Measurements from ENCODE around the gene ST7.

Gene ST7

GRCh38 chr7:117001283-117001682, 48.0 kb downstream of the ST7 start:
- no peak overlapping the region for H3K27ac ChIP-seq
- no peak for TF ChIP-seq ZFX (IDR thresholded peaks at IDR 0.05; ENCODE audit: borderline replicate concordance)
- TF ChIP-seq CTCF (IDR thresholded peaks at IDR 0.05) = no peak

- H3K27ac ChIP-seq = no peak overlapping the region
- TF ChIP-seq ZFX (IDR thresholded peaks at IDR 0.05; ENCODE audit: borderline replicate concordance) (no peak), CTCF (IDR thresholded peaks at IDR 0.05) (no peak)
These were observed 51.6 kb downstream of the ST7 start for GRCh38 chr7:117004899-117005298.

GRCh38 chr7:117005449-117005848, 52.1 kb downstream of the ST7 start:
- TF ChIP-seq ZFX (IDR thresholded peaks at IDR 0.05; ENCODE audit: borderline replicate concordance) (no peak), CTCF (IDR thresholded peaks at IDR 0.05) (no peak)
- no peak overlapping the region for H3K27ac ChIP-seq

GRCh38 chr7:117006907-117007684, 53.8 kb downstream of the ST7 start:
- TF ChIP-seq ZFX (IDR thresholded peaks at IDR 0.05; ENCODE audit: borderline replicate concordance) (no peak), CTCF (IDR thresholded peaks at IDR 0.05) (no peak)
- H3K27ac ChIP-seq = no peak overlapping the region

GRCh38 chr7:117008118-117008885, 55.0 kb downstream of the ST7 start:
- no peak overlapping the region for H3K27ac ChIP-seq
- no peak for TF ChIP-seq CTCF (IDR thresholded peaks at IDR 0.05)
- no peak for TF ChIP-seq ZFX (IDR thresholded peaks at IDR 0.05; ENCODE audit: borderline replicate concordance)

- TF ChIP-seq ZFX (IDR thresholded peaks at IDR 0.05; ENCODE audit: borderline replicate concordance) (no peak), CTCF (IDR thresholded peaks at IDR 0.05) (no peak)
- no peak overlapping the region for H3K27ac ChIP-seq
These were observed 55.7 kb downstream of the ST7 start for GRCh38 chr7:117008886-117009531.

Data from 22Rv1 (cell line).